OCI-LY7 (cell line): ENCODE data around the gene INTS1. TPM values are rescaled to one million over a fixed set of nuclear protein-coding genes. Genes with fewer than 3 reads are reported as not detected.

Experiments used
- BruUV-seq: library from RNA; stranded (reverse); fragments of 400-500 nt; replicated peaks from 2 replicates; lab custom pipeline; 2021; lab: Mats Ljungman, UMichigan
- CTCF ChIA-PET: fragments of 300-600 bp; sonication (Branson Sonifier 250); formaldehyde crosslinking; loops from one replicate; lab custom pipeline; 2022; ENCODE audit warnings: antibody characterized with exemption; ENCODE audit not compliant: unreplicated experiment; lab: Charles Lee
- POLR2A ChIA-PET: fragments of 300-600 bp; sonication (Branson Sonifier 250); formaldehyde crosslinking; loops from one replicate; lab custom pipeline; 2022; ENCODE audit warnings: antibody characterized with exemption; lab: Charles Lee
- DNase-seq: peaks from one replicate; pipeline ENCODE4 v3.0.0-alpha.2; 2015; ENCODE audit warnings: low spot score
- H2AFZ ChIP-seq: fragments of 200-600 bp; sonication (generic), shearing (Covaris generic); 2 replicates; pipeline ENCODE4 v1.6.1; 2014; ENCODE audit warnings: mild to moderate bottlenecking, antibody characterized with exemption, low read length, moderate library complexity
- H3K27ac ChIP-seq: fragments of 200-600 bp; sonication (generic); 2 replicates; pipeline ENCODE4 v1.5.1; 2014; ENCODE audit warnings: mixed run types, low read depth, mild to moderate bottlenecking, moderate library complexity, low read length, inconsistent platforms; ENCODE audit not compliant: poor library complexity, severe bottlenecking
- H3K36me3 ChIP-seq: fragments of 200-600 bp; sonication (generic); 2 replicates; pipeline ENCODE4 v1.6.1; 2014; ENCODE audit warnings: mild to moderate bottlenecking, antibody characterized with exemption, low read length, moderate library complexity, mixed read lengths; ENCODE audit not compliant: insufficient read depth
- H3K4me1 ChIP-seq: fragments of 200-600 bp; sonication (generic); 2 replicates; pipeline ENCODE4 v1.5.1; 2014; ENCODE audit warnings: mild to moderate bottlenecking, low read length; ENCODE audit not compliant: insufficient read depth, poor library complexity, severe bottlenecking
- H3K4me2 ChIP-seq: fragments of 200-600 bp; sonication (generic); 2 replicates; pipeline ENCODE4 v1.6.1; 2014; ENCODE audit warnings: mild to moderate bottlenecking, low read length
- H3K4me3 ChIP-seq: fragments of 200-600 bp; sonication (generic); 2 replicates; pipeline ENCODE4 v1.5.1; 2014; ENCODE audit warnings: mild to moderate bottlenecking, low read depth, low read length; ENCODE audit not compliant: poor library complexity, severe bottlenecking
- H3K79me2 ChIP-seq: fragments of 200-600 bp; sonication (generic); 2 replicates; pipeline ENCODE4 v1.6.1; 2016; ENCODE audit warnings: low read depth, mild to moderate bottlenecking, low read length, moderate library complexity, mixed read lengths; ENCODE audit not compliant: insufficient read depth
- H3K9me2 ChIP-seq: fragments of 200-600 bp; sonication (generic); 2 replicates; pipeline ENCODE4 v1.6.1; 2016; ENCODE audit warnings: mild to moderate bottlenecking, low read length, mixed read lengths; ENCODE audit not compliant: insufficient read depth
- H3K9me3 ChIP-seq: fragments of 200-600 bp; sonication (generic); 2 replicates; pipeline ENCODE4 v1.6.1; 2014; ENCODE audit warnings: mild to moderate bottlenecking, mixed run types, low read length, mixed read lengths
- H4K20me1 ChIP-seq: fragments of 200-600 bp; sonication (generic); 2 replicates; pipeline ENCODE4 v1.6.1; 2014; ENCODE audit warnings: mild to moderate bottlenecking, antibody characterized with exemption, low read length, moderate library complexity, mixed read lengths; ENCODE audit not compliant: insufficient read depth
- CTCF ChIP-seq: fragments of 200-600 bp; sonication (generic); conservative IDR thresholded peaks from 2 replicates; pipeline ENCODE4 v1.5.1; 2014; ENCODE audit warnings: mild to moderate bottlenecking, antibody characterized with exemption, low read length, moderate library complexity, mixed read lengths
- EZH2phosphoT487 ChIP-seq: fragments of 200-600 bp; sonication (generic); IDR thresholded peaks from 2 replicates; pipeline ENCODE4 v1.6.1; 2018; ENCODE audit warnings: low read depth, borderline replicate concordance, mild to moderate bottlenecking, mixed run types, antibody characterized with exemption, low read length, moderate library complexity, mixed read lengths
- intact Hi-C: fragments of 100-400 bp; cut with micrococcal nuclease; formaldehyde crosslinking; loops from one replicate; pipeline ENCODE4 v1.10.0; 2022; ENCODE audit not compliant: unreplicated experiment
- total RNA-seq, 2 experiments: library from RNA; depleted of rRNA in 1 of 2; stranded (reverse); fragments of >200 nt in 1 of 2; shearing (Covaris generic) in 1 of 2; gene quantifications; 2 replicates each; pipeline ENCODE4 v1.2.3, GENCODE V29; 2014 to 2022

INTS1 gene
- total RNA-seq, 2 experiments from 2014 or later = 83.6 to 188 TPM

- TF ChIP-seq EZH2phosphoT487 (no peak), CTCF (no peak)
- POLR2A ChIA-PET = no interaction called here
- Histone ChIP-seq H3K9me2 (no peaks in the 10 kb centered on the region), H3K9me3 (no peaks in the 10 kb centered on the region), H3K79me2 (no peaks in the 10 kb centered on the region), H3K4me2 (no peak overlapping the region), H3K4me3 (no peak overlapping the region), H3K27ac (no peak overlapping the region), H4K20me1 (no peaks in the 10 kb centered on the region), H3K4me1 (no peaks in the 10 kb centered on the region), H2AFZ (no peak overlapping the region), H3K36me3 (peaks cover 25% of the 10 kb centered on the region)
- BruUV-seq = no TSS peak
- intact Hi-C loops = no loop called here
- CTCF ChIA-PET = no interaction called here
- no peak for DNase-seq
These were observed 42.2 kb upstream of the INTS1 start for GRCh38 chr7:1546274-1546908.

- Histone ChIP-seq H3K27ac (no peak overlapping the region), H2AFZ (no peak overlapping the region), H3K4me1 (no peaks in the 10 kb centered on the region), H3K4me3 (no peak overlapping the region), H3K4me2 (no peak overlapping the region), H3K9me2 (no peaks in the 10 kb centered on the region), H4K20me1 (no peaks in the 10 kb centered on the region), H3K36me3 (peaks cover 32% of the 10 kb centered on the region), H3K79me2 (no peaks in the 10 kb centered on the region), H3K9me3 (no peaks in the 10 kb centered on the region)
- ChIA-PET CTCF (no interaction called here), POLR2A (no interaction called here)
- TF ChIP-seq EZH2phosphoT487 (no peak), CTCF (peak; percentile 54)
- peak; percentile 23 for DNase-seq
- intact Hi-C loops = loop anchor here (1.0 kb wide), 1 partner anchor 39 kb away; no protein-coding TSS in a partner anchor
- BruUV-seq = no TSS peak
These were observed 41.4 kb upstream of the INTS1 start for GRCh38 chr7:1545417-1546246.

- Histone ChIP-seq H4K20me1 (no peaks in the 10 kb centered on the region), H3K4me1 (no peaks in the 10 kb centered on the region), H3K36me3 (peaks cover 36% of the 10 kb centered on the region), H3K4me2 (no peak overlapping the region), H3K9me3 (no peaks in the 10 kb centered on the region), H3K4me3 (no peak overlapping the region), H3K27ac (no peak overlapping the region), H3K79me2 (no peaks in the 10 kb centered on the region), H2AFZ (no peak overlapping the region), H3K9me2 (no peaks in the 10 kb centered on the region)
- TF ChIP-seq CTCF (no peak), EZH2phosphoT487 (no peak)
- intact Hi-C loops = loop anchor here (1.0 kb wide), 1 partner anchor 39 kb away; no protein-coding TSS in a partner anchor
- ChIA-PET POLR2A (no interaction called here), CTCF (no interaction called here)
- BruUV-seq = no TSS peak
- DNase-seq = no peak
These were observed 40.8 kb upstream of the INTS1 start for GRCh38 chr7:1544896-1545416.
